ENCODE results near the gene BRD3. TPM values are rescaled to one million over a fixed set of nuclear protein-coding genes. Genes with fewer than 3 reads are reported as not detected.

The BRD3 gene
- total RNA-seq, 1 donor from 2014 or later = 38.4 TPM

- intact Hi-C loops (cut with DNase I) = no loop called here
- TF ChIP-seq, protein P1, sequence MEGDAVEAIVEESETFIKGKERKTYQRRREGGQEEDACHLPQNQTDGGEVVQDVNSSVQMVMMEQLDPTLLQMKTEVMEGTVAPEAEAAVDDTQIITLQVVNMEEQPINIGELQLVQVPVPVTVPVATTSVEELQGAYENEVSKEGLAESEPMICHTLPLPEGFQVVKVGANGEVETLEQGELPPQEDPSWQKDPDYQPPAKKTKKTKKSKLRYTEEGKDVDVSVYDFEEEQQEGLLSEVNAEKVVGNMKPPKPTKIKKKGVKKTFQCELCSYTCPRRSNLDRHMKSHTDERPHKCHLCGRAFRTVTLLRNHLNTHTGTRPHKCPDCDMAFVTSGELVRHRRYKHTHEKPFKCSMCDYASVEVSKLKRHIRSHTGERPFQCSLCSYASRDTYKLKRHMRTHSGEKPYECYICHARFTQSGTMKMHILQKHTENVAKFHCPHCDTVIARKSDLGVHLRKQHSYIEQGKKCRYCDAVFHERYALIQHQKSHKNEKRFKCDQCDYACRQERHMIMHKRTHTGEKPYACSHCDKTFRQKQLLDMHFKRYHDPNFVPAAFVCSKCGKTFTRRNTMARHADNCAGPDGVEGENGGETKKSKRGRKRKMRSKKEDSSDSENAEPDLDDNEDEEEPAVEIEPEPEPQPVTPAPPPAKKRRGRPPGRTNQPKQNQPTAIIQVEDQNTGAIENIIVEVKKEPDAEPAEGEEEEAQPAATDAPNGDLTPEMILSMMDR (IDR thresholded peaks at IDR 0.05) = no peak
- no peak overlapping the region for H3K27ac ChIP-seq
These were observed 39.8 kb downstream of the BRD3 start for GRCh38 chr9:134028076-134028475.

GRCh38 chr9:134027561-134027960 is 40.3 kb downstream of the BRD3 start:
- TF ChIP-seq, protein P1 (IDR thresholded peaks at IDR 0.05) = no peak
- no peak overlapping the region for H3K4me3 ChIP-seq
- peaks cover 8% of the 10 kb centered on the region for H3K4me1 ChIP-seq
- intact Hi-C loops (cut with DNase I) = no loop called here
- DNase-seq (no peak), ATAC-seq (no peak)
- no peaks in the 10 kb centered on the region for H3K27me3 ChIP-seq
- H3K9me3 ChIP-seq = no peaks in the 10 kb centered on the region
- H3K27ac ChIP-seq = no peak overlapping the region
- H3K36me3 ChIP-seq = peaks cover 26% of the 10 kb centered on the region

More at GRCh38 chr9:134028076-134028475, 39.8 kb downstream of the BRD3 start:
- Histone ChIP-seq H3K4me1 (peaks cover 8% of the 10 kb centered on the region), H3K36me3 (peaks cover 31% of the 10 kb centered on the region), H3K27me3 (no peaks in the 10 kb centered on the region), H3K4me3 (no peak overlapping the region), H3K9me3 (no peaks in the 10 kb centered on the region)
- ATAC-seq = no peak
- no peak for DNase-seq

DNA sequence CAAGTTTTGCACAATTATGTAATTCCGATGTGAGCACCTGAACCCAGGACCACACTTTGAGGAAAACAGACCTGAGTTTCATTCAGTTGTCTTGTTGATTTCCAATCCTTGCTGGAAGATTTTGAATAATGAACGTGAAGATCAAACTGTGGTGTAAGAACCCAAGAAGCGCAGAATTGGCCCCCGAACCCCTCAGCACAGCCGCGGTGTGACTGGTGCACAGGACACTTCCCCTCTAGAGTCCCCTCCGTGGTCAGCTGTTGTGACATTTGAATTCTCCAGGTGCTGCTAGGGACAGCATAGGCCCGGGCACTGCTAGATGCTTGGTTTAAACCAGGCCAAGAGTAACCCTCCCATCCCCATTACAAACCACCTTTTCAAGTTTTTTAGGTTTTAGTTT is 40.8 kb downstream of the BRD3 start:
- H3K4me1 ChIP-seq = peaks cover 8% of the 10 kb centered on the region
- DNase-seq = no peak
- intact Hi-C loops (cut with DNase I) = no loop called here
- no peak overlapping the region for H3K27ac ChIP-seq
- no peak for ATAC-seq
- no peaks in the 10 kb centered on the region for H3K27me3 ChIP-seq
- H3K36me3 ChIP-seq = peaks cover 23% of the 10 kb centered on the region
- H3K4me3 ChIP-seq = no peak overlapping the region
- H3K9me3 ChIP-seq = no peaks in the 10 kb centered on the region
- TF ChIP-seq, protein P1 (IDR thresholded peaks at IDR 0.05) = no peak

GRCh38 chr9:134026581-134026980 is 41.2 kb downstream of the BRD3 start:
- Histone ChIP-seq H3K4me3 (no peak overlapping the region), H3K36me3 (peaks cover 19% of the 10 kb centered on the region), H3K27me3 (no peaks in the 10 kb centered on the region), H3K9me3 (no peaks in the 10 kb centered on the region), H3K4me1 (peaks cover 8% of the 10 kb centered on the region), H3K27ac (no peak overlapping the region)
- TF ChIP-seq, protein P1 (IDR thresholded peaks at IDR 0.05) = no peak
- no peak for DNase-seq
- ATAC-seq = no peak
- intact Hi-C loops (cut with DNase I) = no loop called here

DNA sequence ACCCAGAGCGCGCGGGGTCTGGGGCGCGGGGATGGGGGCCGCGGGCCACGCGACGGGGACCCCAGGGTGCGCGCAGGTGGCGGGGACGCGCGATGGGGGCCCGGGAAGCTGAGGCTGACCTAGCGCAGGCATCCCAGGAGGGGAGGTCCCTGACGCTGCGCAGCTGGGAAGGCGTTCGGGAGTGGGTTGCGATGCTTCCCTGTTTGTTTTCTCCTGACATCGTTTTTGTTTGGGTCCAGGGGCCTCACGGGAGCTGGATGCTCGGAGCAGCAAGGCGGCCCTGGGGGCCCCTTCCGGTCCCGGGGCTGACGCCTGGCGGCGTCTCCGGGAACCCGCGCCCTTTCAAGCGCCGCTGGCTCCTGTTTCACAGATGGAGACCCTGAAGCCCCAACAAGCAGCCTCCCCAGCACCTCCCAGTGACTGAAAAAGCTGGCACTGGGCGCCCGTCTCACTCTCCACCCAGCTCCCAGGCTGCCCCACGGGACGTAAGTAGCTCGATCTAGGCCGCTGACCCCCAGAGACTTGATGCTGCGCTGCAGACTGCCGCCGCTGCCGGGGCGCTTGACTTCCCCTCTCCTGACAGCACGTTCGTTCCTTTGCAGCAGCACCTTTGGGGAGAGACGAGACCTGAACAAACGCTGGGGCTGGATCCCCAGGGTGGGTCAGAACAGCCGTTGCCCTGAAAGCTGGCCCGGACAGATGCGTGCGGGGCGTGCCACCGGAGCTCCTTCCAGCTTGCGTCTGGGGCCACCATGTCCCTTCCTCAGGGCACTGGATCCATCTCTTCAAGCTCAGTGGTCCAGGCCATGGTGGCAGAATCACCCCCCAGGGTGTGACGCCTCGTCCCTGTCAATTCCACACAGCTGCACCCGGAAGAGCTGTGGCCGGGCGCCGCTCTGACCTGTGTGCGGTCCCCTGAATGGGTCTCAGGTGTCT is 42.0 kb downstream of the BRD3 start:
- no peaks in the 10 kb centered on the region for H3K27me3 ChIP-seq
- peak overlapping the region; percentile 70 for H3K27ac ChIP-seq
- intact Hi-C loops (cut with DNase I) = no loop called here
- H3K4me3 ChIP-seq = peak overlapping the region; percentile 88
- H3K9me3 ChIP-seq = no peaks in the 10 kb centered on the region
- TF ChIP-seq, protein P1 (IDR thresholded peaks at IDR 0.05) = peak; percentile 14
- H3K4me1 ChIP-seq = peaks cover 8% of the 10 kb centered on the region
- DNase-seq (peak; percentile 77), ATAC-seq (no peak)
- peaks cover 12% of the 10 kb centered on the region for H3K36me3 ChIP-seq
